BE2C (cell line): ENCODE measurements around the gene ZNF267.

ENCODE experiments used
- DNase-seq: peaks from one replicate; pipeline ENCODE4 v3.0.0-alpha.2; 2020
- H3K27me3 ChIP-seq: fragments of 250-450 bp; sonication (Bioruptor Pico); 2 replicates; pipeline ENCODE4 v1.5.1; 2020; ENCODE audit warnings: mild to moderate bottlenecking
- H3K36me3 ChIP-seq: fragments of 250-450 bp; sonication (Bioruptor Pico); 2 replicates; pipeline ENCODE4 v1.5.1; 2020; ENCODE audit warnings: mild to moderate bottlenecking
- H3K4me1 ChIP-seq: fragments of 250-450 bp; sonication (Bioruptor Pico); 2 replicates; pipeline ENCODE4 v1.5.1; 2020
- H3K4me3 ChIP-seq: 2 replicates; pipeline ENCODE4 v1.5.1; 2011; ENCODE audit warnings: low read depth, low read length
- H3K9me3 ChIP-seq: fragments of 250-450 bp; sonication (Bioruptor Pico); 2 replicates; pipeline ENCODE4 v1.5.1; 2020
- TF ChIP-seq, protein P1 (sequence below): IDR thresholded peaks from 2 replicates; pipeline ENCODE4 v1.5.1; 2012; ENCODE audit warnings: mild to moderate bottlenecking, low read depth, low read length

ZNF267 gene

DNA sequence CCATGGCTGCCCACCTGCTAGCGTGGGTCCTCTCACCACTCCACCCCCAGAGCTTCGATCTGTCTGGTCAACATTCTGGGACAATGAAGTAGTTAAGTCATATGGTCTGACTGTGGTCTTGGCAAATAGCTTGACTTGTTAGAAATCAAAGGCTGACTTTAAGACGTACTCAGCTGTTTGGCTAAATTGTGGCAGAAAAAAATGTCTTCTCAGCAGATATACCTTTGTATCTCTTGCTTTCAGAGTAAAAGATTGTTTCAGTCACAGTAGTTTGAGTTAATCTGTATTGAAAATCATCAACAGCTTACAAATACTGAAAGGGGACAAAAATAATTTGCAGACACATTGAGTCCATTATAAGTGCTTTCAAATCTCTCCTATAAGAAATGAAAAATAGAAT lies 2.1 kb upstream of the ZNF267 start:
- no peaks in the 10 kb centered on the region for H3K27me3 ChIP-seq

DNA sequence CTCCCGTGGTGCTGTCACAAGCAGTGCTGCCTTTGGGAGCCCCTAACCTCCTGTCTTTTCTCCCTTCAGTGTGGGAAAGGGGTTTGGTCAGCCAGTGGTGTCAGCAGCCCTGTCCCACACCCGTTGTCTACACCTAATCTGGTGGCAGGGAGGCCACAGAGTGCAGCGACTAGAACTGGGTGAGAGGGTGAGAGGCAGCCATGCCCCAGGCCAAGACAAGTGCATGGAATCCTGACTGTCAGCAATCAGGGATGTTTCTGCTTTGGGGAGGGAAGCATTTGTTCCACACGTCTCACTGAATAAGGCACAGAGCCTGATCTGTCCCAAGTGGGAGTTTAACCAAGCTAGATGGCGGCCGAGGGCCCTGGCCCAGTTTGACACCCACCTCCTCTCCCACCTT lies 1.4 kb upstream of the ZNF267 start:
- Histone ChIP-seq H3K4me1 (no peaks in the 10 kb centered on the region; the same call in 1 of the 2 replicates), H3K9me3 (no peaks in the 10 kb centered on the region), H3K36me3 (no peaks in the 10 kb centered on the region), H3K4me3 (no peak overlapping the region), H3K27me3 (no peaks in the 10 kb centered on the region)
- no peak for DNase-seq
- TF ChIP-seq, protein P1, sequence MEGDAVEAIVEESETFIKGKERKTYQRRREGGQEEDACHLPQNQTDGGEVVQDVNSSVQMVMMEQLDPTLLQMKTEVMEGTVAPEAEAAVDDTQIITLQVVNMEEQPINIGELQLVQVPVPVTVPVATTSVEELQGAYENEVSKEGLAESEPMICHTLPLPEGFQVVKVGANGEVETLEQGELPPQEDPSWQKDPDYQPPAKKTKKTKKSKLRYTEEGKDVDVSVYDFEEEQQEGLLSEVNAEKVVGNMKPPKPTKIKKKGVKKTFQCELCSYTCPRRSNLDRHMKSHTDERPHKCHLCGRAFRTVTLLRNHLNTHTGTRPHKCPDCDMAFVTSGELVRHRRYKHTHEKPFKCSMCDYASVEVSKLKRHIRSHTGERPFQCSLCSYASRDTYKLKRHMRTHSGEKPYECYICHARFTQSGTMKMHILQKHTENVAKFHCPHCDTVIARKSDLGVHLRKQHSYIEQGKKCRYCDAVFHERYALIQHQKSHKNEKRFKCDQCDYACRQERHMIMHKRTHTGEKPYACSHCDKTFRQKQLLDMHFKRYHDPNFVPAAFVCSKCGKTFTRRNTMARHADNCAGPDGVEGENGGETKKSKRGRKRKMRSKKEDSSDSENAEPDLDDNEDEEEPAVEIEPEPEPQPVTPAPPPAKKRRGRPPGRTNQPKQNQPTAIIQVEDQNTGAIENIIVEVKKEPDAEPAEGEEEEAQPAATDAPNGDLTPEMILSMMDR: no peak

More for the DNA sequence above, 2.1 kb upstream of the ZNF267 start:
- Histone ChIP-seq H3K36me3 (no peaks in the 10 kb centered on the region), H3K4me3 (no peak overlapping the region), H3K9me3 (no peaks in the 10 kb centered on the region), H3K4me1 (no peaks in the 10 kb centered on the region; the same call in 1 of the 2 replicates)
- DNase-seq: no peak
- TF ChIP-seq, protein P1: no peak

DNA sequence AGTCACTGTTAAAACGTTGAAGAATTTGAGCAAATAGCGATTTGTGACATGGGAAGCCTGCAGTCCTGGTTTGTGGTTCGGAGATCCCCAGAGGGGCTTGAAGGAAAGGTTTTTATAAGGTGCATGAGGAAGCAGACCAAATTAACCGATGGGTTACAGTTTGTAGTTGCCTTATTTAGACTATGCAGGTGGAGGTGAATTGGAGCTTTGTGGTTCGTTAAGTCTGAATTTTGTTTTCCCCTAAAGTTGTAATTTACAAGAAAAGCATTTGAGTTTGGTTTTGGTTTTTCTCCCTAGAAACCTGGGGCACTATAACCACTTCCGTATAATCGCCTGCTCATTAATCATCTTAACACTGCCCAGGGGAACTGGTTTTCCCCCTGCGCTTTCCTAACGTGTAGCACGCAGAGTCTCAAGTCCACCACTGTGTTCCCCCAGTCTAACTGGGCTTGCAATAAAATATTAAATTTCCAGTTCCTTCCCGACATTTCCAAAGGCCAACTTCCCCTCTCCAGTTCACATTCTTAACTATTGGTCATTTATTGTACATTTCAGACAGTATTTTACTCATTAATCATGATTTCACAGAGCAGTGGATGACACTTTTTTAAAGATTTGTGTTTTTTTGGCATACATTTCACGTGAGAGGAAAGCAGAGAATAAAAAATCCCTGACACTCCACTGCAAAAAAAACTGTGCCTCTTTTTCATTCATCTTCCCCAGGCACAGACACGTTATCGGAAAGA lies 932 bp downstream of the ZNF267 start:
- TF ChIP-seq, protein P1: no peak
- no peak for DNase-seq
- Histone ChIP-seq H3K36me3 (peaks cover 8% of the 10 kb centered on the region; the same call in 1 of the 2 replicates), H3K4me1 (no peaks in the 10 kb centered on the region; the same call in 1 of the 2 replicates), H3K27me3 (no peaks in the 10 kb centered on the region), H3K4me3 (peak overlapping the region; percentile 89), H3K9me3 (no peaks in the 10 kb centered on the region)

DNA sequence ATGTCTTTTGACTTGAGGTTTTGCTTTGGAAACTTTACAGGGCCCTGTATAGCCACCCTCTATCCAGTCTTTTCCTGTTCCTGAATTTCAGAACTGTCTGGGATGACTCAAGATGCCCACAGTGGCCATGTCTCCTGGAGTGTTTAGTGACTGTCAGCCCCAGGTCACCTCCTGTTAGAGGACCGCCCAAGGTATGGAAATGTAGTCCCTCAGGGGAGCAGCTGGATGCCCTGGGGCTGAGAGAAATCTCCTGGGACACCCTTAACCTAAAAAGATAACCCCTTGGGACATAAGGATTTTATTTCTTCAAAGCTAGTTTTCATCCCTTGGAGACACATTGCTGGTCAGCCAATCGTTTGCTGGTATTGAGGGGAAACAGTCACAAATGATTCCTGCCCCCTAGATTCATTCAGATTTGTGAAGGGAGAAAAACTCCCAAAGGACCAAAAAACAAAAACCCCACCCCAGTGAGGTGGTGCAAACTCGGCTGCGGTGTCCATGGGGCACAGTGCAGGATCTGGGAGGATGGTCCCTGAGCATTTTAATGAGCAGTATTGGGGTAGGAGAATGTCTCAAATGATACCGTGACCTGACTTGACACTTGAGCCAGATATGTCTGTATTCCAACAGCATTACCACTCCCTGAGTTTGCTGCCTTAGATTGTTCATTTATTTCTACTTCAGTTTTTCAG lies 1.7 kb downstream of the ZNF267 start:
- no peaks in the 10 kb centered on the region; the same call in 1 of the 2 replicates for H3K4me1 ChIP-seq
- no peaks in the 10 kb centered on the region for H3K27me3 ChIP-seq
- H3K36me3 ChIP-seq: peaks cover 8% of the 10 kb centered on the region; the same call in 1 of the 2 replicates
- no peak for DNase-seq
- H3K4me3 ChIP-seq: peak overlapping the region; percentile 89
- TF ChIP-seq, protein P1: no peak
- no peaks in the 10 kb centered on the region for H3K9me3 ChIP-seq

DNA sequence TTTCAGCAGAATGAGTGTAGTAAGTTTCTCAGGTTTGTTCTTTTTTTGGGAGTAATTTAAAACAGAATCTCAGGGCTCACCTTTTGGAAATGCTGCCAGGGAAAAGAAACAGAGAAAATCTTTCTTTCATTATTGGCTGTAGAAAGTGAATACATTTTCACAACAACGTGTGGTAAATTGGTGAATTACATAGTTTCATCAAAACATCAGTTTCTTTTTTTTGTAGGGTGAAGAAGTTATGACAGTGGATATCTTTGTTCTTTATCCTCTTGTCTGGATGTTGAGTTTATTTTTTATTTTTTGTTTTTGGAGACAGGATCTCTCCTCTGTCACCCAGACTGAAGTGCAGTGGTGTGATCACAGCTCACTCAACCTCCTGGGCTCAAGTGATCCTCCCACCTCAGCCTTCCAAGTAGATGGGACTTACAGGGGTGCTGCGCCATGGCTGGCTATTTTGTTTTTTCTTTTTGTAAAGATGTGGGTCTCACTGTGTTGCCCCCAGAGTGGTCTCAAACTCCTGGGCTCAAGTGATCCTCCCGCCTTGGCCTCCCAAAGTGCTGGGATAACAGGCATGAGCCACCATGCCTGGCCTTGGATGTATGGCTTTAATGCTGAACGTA lies 2.4 kb downstream of the ZNF267 start:
- Histone ChIP-seq H3K4me3 (no peak overlapping the region), H3K4me1 (no peaks in the 10 kb centered on the region; the same call in 1 of the 2 replicates), H3K36me3 (peaks cover 10% of the 10 kb centered on the region; the same call in 1 of the 2 replicates), H3K27me3 (no peaks in the 10 kb centered on the region), H3K9me3 (no peaks in the 10 kb centered on the region)
- DNase-seq: no peak
- TF ChIP-seq, protein P1: no peak
